ENCODE results near the gene SECTM1.

SECTM1 gene

GRCh38 chr17:82291582-82292250, 41.9 kb downstream of the SECTM1 start:
- DNase-seq (ENCODE audit: low read depth in 2 of 2) = no peak
- TF ChIP-seq CTCF (IDR thresholded peaks at IDR 0.05; ENCODE audit: low read depth, low read length) = no peak
- peak overlapping the region; percentile 74 to 76 for H3K4me3 ChIP-seq (replicated peaks in 1 of 2; ENCODE audit: low read depth in 2 of 2, low read length in 2 of 2)

GRCh38 chr17:82287868-82288801, 45.4 kb downstream of the SECTM1 start:
- peak; percentile 87 to 99 for DNase-seq (ENCODE audit: low read depth in 2 of 2)
- H3K4me3 ChIP-seq (replicated peaks in 1 of 2; ENCODE audit: low read depth in 2 of 2, low read length in 2 of 2) = no peak overlapping the region
- no peak for TF ChIP-seq CTCF (IDR thresholded peaks at IDR 0.05; ENCODE audit: low read depth, low read length)

- TF ChIP-seq CTCF (IDR thresholded peaks at IDR 0.05; ENCODE audit: low read depth, low read length) = no peak
- no peak for DNase-seq (ENCODE audit: low read depth in 2 of 2)
- H3K4me3 ChIP-seq (replicated peaks in 1 of 2; ENCODE audit: low read depth in 2 of 2, low read length in 2 of 2) = no peak overlapping the region
These were observed 46.3 kb downstream of the SECTM1 start for GRCh38 chr17:82287013-82287867.

GRCh38 chr17:82285141-82285540, 48.4 kb downstream of the SECTM1 start:
- H3K4me3 ChIP-seq (replicated peaks in 1 of 2; ENCODE audit: low read depth in 2 of 2, low read length in 2 of 2) = no peak overlapping the region
- no peak for TF ChIP-seq CTCF (IDR thresholded peaks at IDR 0.05; ENCODE audit: low read depth, low read length)
- no peak for DNase-seq (ENCODE audit: low read depth in 2 of 2)

GRCh38 chr17:82283208-82283749, 50.3 kb downstream of the SECTM1 start:
- TF ChIP-seq CTCF (IDR thresholded peaks at IDR 0.05; ENCODE audit: low read depth, low read length) = no peak

More at GRCh38 chr17:82283208-82283749, 50.3 kb downstream of the SECTM1 start:
- peak; percentile 57 to 87 for DNase-seq (ENCODE audit: low read depth in 2 of 2)
- H3K4me3 ChIP-seq (replicated peaks in 1 of 2; ENCODE audit: low read depth in 2 of 2, low read length in 2 of 2) = no peak overlapping the region
